Parathyroid adenoma (tissue), 2 donors: ENCODE results near the gene ONECUT2.

ENCODE experiments used
- H2AFZ ChIP-seq: fragments of 300-600 bp; sonication (generic); one replicate; pipeline ENCODE4 v1.7.0; 2017; ENCODE audit warnings: antibody characterized with exemption, mild to moderate bottlenecking
- H3K27ac ChIP-seq: fragments of 300-600 bp; sonication (generic); one replicate; pipeline ENCODE4 v1.7.0; 2017
- H3K27me3 ChIP-seq: fragments of 300-600 bp; sonication (generic); one replicate; pipeline ENCODE4 v1.7.0; 2017; ENCODE audit warnings: low read length; ENCODE audit not compliant: control insufficient read depth, insufficient read depth
- H3K36me3 ChIP-seq: fragments of 300-600 bp; sonication (generic); one replicate; pipeline ENCODE4 v1.7.0; 2017; ENCODE audit warnings: low read length; ENCODE audit not compliant: control insufficient read depth, insufficient read depth
- H3K4me1 ChIP-seq: fragments of 300-600 bp; sonication (generic); one replicate; pipeline ENCODE4 v1.7.0; 2017; ENCODE audit warnings: control low read depth
- H3K4me2 ChIP-seq: fragments of 300-600 bp; sonication (generic); one replicate; pipeline ENCODE4 v1.7.0; 2017; ENCODE audit warnings: low read length
- H3K4me3 ChIP-seq: fragments of 300-600 bp; sonication (generic); one replicate; pipeline ENCODE4 v1.7.0; 2017; ENCODE audit warnings: low read depth, low read length
- H3K79me2 ChIP-seq: fragments of 300-600 bp; sonication (generic); one replicate; pipeline ENCODE4 v1.7.0; 2017; ENCODE audit warnings: control low read depth
- H3K9ac ChIP-seq: fragments of 300-600 bp; sonication (generic); one replicate; pipeline ENCODE4 v1.7.0; 2017; ENCODE audit warnings: mild to moderate bottlenecking
- H3K9me3 ChIP-seq: fragments of 300-600 bp; sonication (generic); one replicate; pipeline ENCODE4 v1.7.0; 2017; ENCODE audit warnings: low read length; ENCODE audit not compliant: control insufficient read depth
- TF ChIP-seq, protein P1 (sequence below): fragments of 300-600 bp; sonication (generic); IDR thresholded peaks from one replicate; pipeline ENCODE4 v1.7.0; 2017; ENCODE audit warnings: antibody characterized with exemption, mild to moderate bottlenecking
- donor health status: primary hyperparathyroidism.

Gene ONECUT2

GRCh38 chr18:57498682-57499256 is 63.6 kb downstream of the ONECUT2 start:
- Histone ChIP-seq H3K4me3 (no peak overlapping the region), H3K9me3 (no peaks in the 10 kb centered on the region), H3K27me3 (no peaks in the 10 kb centered on the region), H3K9ac (no peak overlapping the region), H2AFZ (no peak overlapping the region), H3K79me2 (no peaks in the 10 kb centered on the region), H3K4me1 (no peaks in the 10 kb centered on the region), H3K4me2 (no peak overlapping the region), H3K27ac (no peak overlapping the region), H3K36me3 (no peaks in the 10 kb centered on the region)
- TF ChIP-seq, protein P1, sequence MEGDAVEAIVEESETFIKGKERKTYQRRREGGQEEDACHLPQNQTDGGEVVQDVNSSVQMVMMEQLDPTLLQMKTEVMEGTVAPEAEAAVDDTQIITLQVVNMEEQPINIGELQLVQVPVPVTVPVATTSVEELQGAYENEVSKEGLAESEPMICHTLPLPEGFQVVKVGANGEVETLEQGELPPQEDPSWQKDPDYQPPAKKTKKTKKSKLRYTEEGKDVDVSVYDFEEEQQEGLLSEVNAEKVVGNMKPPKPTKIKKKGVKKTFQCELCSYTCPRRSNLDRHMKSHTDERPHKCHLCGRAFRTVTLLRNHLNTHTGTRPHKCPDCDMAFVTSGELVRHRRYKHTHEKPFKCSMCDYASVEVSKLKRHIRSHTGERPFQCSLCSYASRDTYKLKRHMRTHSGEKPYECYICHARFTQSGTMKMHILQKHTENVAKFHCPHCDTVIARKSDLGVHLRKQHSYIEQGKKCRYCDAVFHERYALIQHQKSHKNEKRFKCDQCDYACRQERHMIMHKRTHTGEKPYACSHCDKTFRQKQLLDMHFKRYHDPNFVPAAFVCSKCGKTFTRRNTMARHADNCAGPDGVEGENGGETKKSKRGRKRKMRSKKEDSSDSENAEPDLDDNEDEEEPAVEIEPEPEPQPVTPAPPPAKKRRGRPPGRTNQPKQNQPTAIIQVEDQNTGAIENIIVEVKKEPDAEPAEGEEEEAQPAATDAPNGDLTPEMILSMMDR, result no peak

GRCh38 chr18:57502624-57503023 is 67.5 kb downstream of the ONECUT2 start:
- H2AFZ ChIP-seq, result no peak overlapping the region
- no peaks in the 10 kb centered on the region for H3K4me1 ChIP-seq
- no peak overlapping the region for H3K27ac ChIP-seq
- H3K4me2 ChIP-seq, result no peak overlapping the region
- H3K79me2 ChIP-seq, result no peaks in the 10 kb centered on the region
- H3K9ac ChIP-seq, result no peak overlapping the region
- H3K27me3 ChIP-seq, result no peaks in the 10 kb centered on the region
- TF ChIP-seq, protein P1, result no peak
- H3K36me3 ChIP-seq, result no peaks in the 10 kb centered on the region
- H3K9me3 ChIP-seq, result no peaks in the 10 kb centered on the region
- H3K4me3 ChIP-seq, result no peak overlapping the region

DNA sequence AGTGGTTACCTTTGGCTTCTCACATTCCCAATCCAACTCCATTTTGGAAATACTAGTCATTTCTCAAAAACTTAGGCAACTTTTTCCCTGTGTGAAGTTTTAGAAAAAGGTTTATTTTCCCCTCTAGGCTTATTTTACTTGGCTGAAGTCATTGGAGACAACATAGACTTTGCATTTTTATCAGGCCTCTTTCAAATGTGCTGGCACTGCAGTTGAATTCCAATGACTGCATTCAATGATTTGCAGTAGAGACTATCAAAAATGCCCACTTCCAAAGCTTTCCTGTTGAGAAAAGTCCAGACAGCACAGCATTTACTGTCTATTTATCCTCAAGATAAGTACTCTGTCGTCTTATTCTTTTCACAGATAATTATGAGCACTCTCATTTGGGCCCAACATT is 70.1 kb downstream of the ONECUT2 start:
- Histone ChIP-seq H3K4me1 (no peaks in the 10 kb centered on the region), H3K9ac (no peak overlapping the region), H3K27ac (no peak overlapping the region), H3K27me3 (no peaks in the 10 kb centered on the region), H3K4me2 (no peak overlapping the region), H3K79me2 (no peaks in the 10 kb centered on the region), H3K4me3 (no peak overlapping the region), H2AFZ (no peak overlapping the region), H3K36me3 (no peaks in the 10 kb centered on the region), H3K9me3 (no peaks in the 10 kb centered on the region)
- TF ChIP-seq, protein P1, result no peak

DNA sequence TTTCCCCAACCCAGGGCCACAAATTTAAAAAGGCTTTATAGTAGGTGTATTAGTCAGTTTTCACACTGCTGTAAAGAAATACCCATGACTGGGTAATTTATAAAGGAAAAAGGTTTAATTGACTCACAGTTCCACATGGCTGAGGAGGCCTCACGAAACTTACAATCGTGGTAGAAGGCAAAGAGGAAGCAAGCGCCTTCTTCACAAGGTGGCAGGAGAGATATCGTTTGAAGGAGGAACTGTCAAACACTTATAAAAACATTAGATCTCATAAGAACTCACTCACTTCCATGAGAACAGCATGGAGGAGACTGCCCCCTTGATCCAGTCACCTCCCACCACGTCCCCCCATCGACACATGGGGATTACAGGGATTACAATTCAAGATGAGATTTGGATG is 80.9 kb downstream of the ONECUT2 start:
- no peaks in the 10 kb centered on the region for H3K27me3 ChIP-seq
- no peak overlapping the region for H3K4me3 ChIP-seq
- no peak overlapping the region for H3K9ac ChIP-seq
- no peaks in the 10 kb centered on the region for H3K79me2 ChIP-seq
- H3K9me3 ChIP-seq, result no peaks in the 10 kb centered on the region
- H3K27ac ChIP-seq, result no peak overlapping the region
- no peak overlapping the region for H3K4me2 ChIP-seq
- H3K4me1 ChIP-seq, result no peaks in the 10 kb centered on the region
- H3K36me3 ChIP-seq, result no peaks in the 10 kb centered on the region
- TF ChIP-seq, protein P1, result no peak
- H2AFZ ChIP-seq, result no peak overlapping the region

DNA sequence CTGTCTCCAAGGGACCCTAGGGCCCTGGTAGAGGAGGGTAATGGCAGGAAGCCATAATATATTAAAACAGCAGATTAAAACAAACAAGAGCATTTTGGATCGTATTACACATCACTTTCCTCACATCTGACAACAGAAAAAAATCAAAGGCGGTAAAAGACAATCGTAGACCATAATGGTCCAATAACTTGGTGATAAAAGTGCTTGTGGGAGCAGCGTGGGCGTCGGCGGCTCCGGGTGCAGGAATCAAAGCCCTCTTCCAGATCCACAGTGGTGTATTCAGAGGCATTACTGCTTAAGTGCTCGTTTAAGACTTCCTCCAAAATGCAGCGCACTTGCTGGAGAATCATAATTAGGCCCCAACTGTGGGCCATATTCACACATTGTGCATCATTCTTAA is 83.4 kb downstream of the ONECUT2 start:
- H3K36me3 ChIP-seq, result no peaks in the 10 kb centered on the region
- no peak overlapping the region for H3K4me3 ChIP-seq
- H3K27me3 ChIP-seq, result no peaks in the 10 kb centered on the region
- H3K9me3 ChIP-seq, result no peaks in the 10 kb centered on the region
- no peak overlapping the region for H3K4me2 ChIP-seq
- TF ChIP-seq, protein P1, result no peak
- H3K79me2 ChIP-seq, result no peaks in the 10 kb centered on the region
- H3K9ac ChIP-seq, result no peak overlapping the region
- no peaks in the 10 kb centered on the region for H3K4me1 ChIP-seq
- H2AFZ ChIP-seq, result no peak overlapping the region
- no peak overlapping the region for H3K27ac ChIP-seq
